GM18870 (cell line): ENCODE measurements around the gene KRT14.
"Not testable (repeated sequence)": the region's sequence is repeated elsewhere in the genome, so short reads cannot be mapped to it uniquely, and the experiment has no call there.

ENCODE experiments used
- ATAC-seq: cut with Tn5 transposase; IDR thresholded peaks from one replicate; pipeline ENCODE4 v1.9.1; 2021; ENCODE audit warnings: moderate library complexity; ENCODE audit not compliant: unreplicated experiment

Gene KRT14

GRCh38 chr17:41623184-41623861 is 36.6 kb upstream of the KRT14 start:
- not testable (repeated sequence) for ATAC-seq

- ATAC-seq, result not testable (repeated sequence)
Measured at GRCh38 chr17:41622340-41623183, 35.9 kb upstream of the KRT14 start.

GRCh38 chr17:41621916-41622315 is 35.2 kb upstream of the KRT14 start:
- no peak for ATAC-seq

GRCh38 chr17:41621435-41621817 is 34.7 kb upstream of the KRT14 start:
- ATAC-seq, result not testable (repeated sequence)

GRCh38 chr17:41620583-41621434 is 34.1 kb upstream of the KRT14 start:
- no peak for ATAC-seq

- ATAC-seq, result not testable (repeated sequence)
Measured at GRCh38 chr17:41619927-41620582, 33.4 kb upstream of the KRT14 start.

GRCh38 chr17:41619036-41619926 is 32.6 kb upstream of the KRT14 start:
- no peak for ATAC-seq

GRCh38 chr17:41618341-41619035 is 31.8 kb upstream of the KRT14 start:
- no peak for ATAC-seq

GRCh38 chr17:41617698-41618097 is 31.0 kb upstream of the KRT14 start:
- ATAC-seq, result no peak

GRCh38 chr17:41617136-41617535 is 30.4 kb upstream of the KRT14 start:
- no peak for ATAC-seq

- not testable (repeated sequence) for ATAC-seq
Measured at GRCh38 chr17:41616486-41616885, 29.8 kb upstream of the KRT14 start.

- ATAC-seq, result no peak
Measured at GRCh38 chr17:41615454-41615853, 28.8 kb upstream of the KRT14 start.

- not testable (repeated sequence) for ATAC-seq
Measured at GRCh38 chr17:41614767-41615166, 28.1 kb upstream of the KRT14 start.

- no peak for ATAC-seq
Measured at GRCh38 chr17:41614098-41614497, 27.4 kb upstream of the KRT14 start.

GRCh38 chr17:41613277-41614082 is 26.8 kb upstream of the KRT14 start:
- ATAC-seq, result no peak

GRCh38 chr17:41612376-41613160 is 25.9 kb upstream of the KRT14 start, which contains the start of gene KRT16:
Gene KRT16 (minus strand): TSS chr17:41612767. CDS start chr17:41612688, 79 bp downstream.
- ATAC-seq, result not testable (repeated sequence)

- ATAC-seq, result no peak
Measured at GRCh38 chr17:41610965-41611640, 24.4 kb upstream of the KRT14 start.
